ENCODE data around the gene GGCX. TPM values are rescaled to one million over a fixed set of nuclear protein-coding genes. Genes with fewer than 3 reads are reported as not detected.
"Not testable (repeated sequence)": the region's sequence is repeated elsewhere in the genome, so short reads cannot be mapped to it uniquely, and the experiment has no call there.

GGCX gene
- total RNA-seq, 2 experiments from 2014 or later = 26.0 to 26.7 TPM

DNA sequence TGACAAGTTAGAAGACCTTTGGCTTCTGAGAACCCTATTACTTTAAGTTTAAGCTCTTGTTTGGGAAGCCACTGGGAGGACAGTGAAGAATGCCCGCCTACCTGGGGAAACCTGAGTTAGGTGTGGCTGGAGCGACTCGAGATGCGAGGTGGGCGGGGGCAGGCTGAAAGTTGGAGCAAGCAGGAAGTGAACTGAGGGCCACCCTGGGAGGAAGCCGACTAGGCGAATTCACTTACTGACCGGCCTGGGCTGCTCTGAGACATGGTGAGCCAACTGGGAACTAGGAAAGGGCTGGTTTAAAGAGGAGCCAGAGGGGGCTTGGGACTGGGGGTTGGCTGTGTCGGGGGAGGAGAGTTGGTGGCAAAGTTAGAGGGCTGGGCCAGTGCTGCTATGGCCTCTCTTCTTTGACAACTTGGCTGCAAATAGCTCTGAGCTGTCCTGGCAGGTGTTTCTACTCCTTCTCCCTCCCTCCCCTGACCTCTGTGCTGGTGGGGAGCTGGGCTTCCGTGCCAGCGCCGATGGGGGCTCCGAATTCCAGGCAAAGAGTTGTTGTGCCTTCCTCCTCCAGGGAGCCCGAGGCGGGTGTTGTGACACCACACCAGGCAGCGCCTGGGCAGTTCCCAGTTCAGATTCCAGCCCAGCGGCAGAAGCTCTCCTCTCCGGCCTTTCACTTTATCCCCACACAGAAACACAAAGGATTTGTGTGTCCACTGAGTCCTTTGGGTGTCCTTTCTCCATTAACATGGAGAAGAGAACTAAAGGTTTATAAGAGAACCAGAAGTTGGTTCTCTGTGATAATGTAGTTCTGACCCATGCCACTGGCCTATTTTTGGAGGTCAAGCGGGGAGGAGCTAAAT lies 16.3 kb upstream of the GGCX start, which contains the start of gene VAMP8:
Gene VAMP8 (plus strand): TSS at position 201 of the 857 bp plus-strand sequence. CDS start 61 bp downstream, at position 262.
- Mint-ChIP-seq H3K27ac (peak within 1 kb of the TSS; percentile 85), H3K27me3 (peaks cover 2% of the 10 kb centered on the region), H3K9me3 (ENCODE audit: low read depth) (no peaks in the 10 kb centered on the region), H3K4me1 (peaks cover 21% of the 10 kb centered on the region), H3K36me3 (peaks cover 17% of the 10 kb centered on the region), H3K4me3 (peak within 1 kb of the TSS; percentile 98)
- DNase-seq (peak; percentile 78), ATAC-seq (peak; percentile 90)
- CTCF ChIA-PET = interaction anchor here (0.7 to 1.2 kb wide), 6 partner anchors 13 to 927 kb away, joined by 3 to 4 read pairs (median 3); partner anchors contain the start of gene GGCX

DNA sequence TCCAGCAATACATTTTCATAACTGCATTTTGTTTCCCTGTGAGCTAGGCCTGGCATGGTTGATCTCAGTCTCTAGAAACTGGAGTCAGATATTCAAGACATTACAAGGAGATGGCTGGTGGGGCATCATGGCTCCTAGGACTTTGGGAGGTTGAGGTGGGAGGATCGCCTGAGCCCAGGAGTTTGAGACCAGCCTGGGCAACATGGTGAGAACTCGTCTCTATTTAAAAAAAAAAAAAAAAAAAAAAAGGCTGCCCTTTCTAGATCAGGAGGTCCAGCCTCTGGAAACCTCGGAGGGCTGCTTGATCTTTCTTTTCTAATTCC lies 15.7 kb upstream of the GGCX start:
- peak overlapping the region; percentile 98 for H3K4me3 Mint-ChIP-seq
- H3K4me1 Mint-ChIP-seq = peaks cover 21% of the 10 kb centered on the region
- ATAC-seq = no peak
- peak overlapping the region; percentile 85 for H3K27ac Mint-ChIP-seq
- DNase-seq = no peak
- H3K9me3 Mint-ChIP-seq (ENCODE audit: low read depth) = no peaks in the 10 kb centered on the region
- H3K27me3 Mint-ChIP-seq = peaks cover 5% of the 10 kb centered on the region
- CTCF ChIA-PET = interaction anchor here (0.7 to 1.2 kb wide), 4 partner anchors 23 to 926 kb away, joined by 3 to 4 read pairs (median 4); no protein-coding TSS in a partner anchor
- H3K36me3 Mint-ChIP-seq = peaks cover 14% of the 10 kb centered on the region

DNA sequence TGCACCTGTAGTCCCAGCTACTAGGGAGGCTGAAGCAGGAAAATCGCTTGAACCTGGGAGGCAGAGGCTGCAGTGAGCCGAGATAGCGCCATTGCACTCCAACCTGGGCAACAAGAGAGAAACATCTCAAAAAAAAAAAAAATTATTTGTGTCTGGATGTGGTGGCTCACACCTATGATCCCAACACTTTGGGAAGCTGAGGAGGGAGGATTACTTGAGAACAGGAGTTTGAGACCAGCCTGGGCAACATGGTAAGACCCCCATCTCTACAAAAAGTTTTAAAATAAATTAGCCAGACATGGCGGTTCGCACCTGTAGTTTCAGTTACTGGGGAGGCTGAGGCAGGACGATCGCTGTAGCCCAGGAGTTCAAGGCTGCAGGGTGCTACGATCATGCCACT lies 14.4 kb upstream of the GGCX start:
- Mint-ChIP-seq H3K27me3 (peaks cover 11% of the 10 kb centered on the region), H3K27ac (no peak overlapping the region), H3K4me1 (peaks cover 21% of the 10 kb centered on the region), H3K9me3 (ENCODE audit: low read depth) (no peaks in the 10 kb centered on the region), H3K36me3 (peaks cover 7% of the 10 kb centered on the region), H3K4me3 (no peak overlapping the region)
- DNase-seq (no peak), ATAC-seq (no peak)
- CTCF ChIA-PET = interaction anchor here (0.7 to 1.0 kb wide), 3 partner anchors 19 to 190 kb away, joined by 3 to 4 read pairs (median 3); no protein-coding TSS in a partner anchor

DNA sequence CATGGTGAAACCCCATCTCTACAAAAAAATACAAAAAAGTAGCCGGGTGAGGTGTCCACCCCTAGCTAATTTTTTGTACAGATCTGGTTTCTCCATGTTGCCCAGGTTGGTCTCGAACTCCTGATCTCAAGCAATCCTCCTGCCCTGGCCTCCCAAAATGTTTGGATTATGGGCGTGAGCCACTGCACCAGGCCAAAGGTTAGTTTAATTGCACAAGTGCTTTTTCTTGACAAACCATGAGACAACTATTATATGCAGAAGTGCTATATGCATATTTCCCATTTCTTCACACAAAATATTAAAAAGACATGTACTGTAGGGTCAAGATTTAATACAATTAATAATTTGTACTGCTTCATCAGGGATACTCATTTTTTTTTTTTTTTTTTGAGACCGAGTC lies 5.0 kb upstream of the GGCX start:
- no peak overlapping the region for H3K4me3 Mint-ChIP-seq
- ATAC-seq = no peak
- CTCF ChIA-PET = interaction anchor here (0.9 to 1.3 kb wide), 3 partner anchors 26 to 147 kb away, joined by 3 read pairs; no protein-coding TSS in a partner anchor

DNA sequence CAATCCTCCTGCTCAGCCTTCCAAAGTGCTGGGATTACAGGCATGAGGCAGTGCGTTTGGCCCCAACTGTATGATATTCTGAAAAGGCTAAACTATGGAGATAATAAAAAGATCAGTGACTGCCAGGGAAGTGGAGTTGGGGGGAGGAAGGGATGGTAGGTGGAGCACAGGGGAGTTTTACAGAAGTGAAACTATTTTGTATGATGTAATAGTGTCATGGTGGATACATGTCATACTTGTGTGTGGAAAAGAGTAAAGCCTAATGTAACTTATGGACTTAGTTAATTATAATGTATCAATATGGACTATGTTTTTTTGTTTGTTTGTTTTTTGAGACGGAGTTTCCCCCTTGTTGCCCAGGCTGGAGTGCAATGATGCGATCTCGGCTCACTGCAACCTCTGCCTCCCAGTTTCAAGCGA lies 2.9 kb upstream of the GGCX start:
- Mint-ChIP-seq H3K36me3 (no peaks in the 10 kb centered on the region), H3K4me3 (no peak overlapping the region), H3K4me1 (peaks cover 24% of the 10 kb centered on the region), H3K9me3 (ENCODE audit: low read depth) (no peaks in the 10 kb centered on the region), H3K27me3 (no peaks in the 10 kb centered on the region), H3K27ac (no peak overlapping the region)
- DNase-seq = no peak
- CTCF ChIA-PET = interaction anchor here (0.7 kb wide), 1 partner anchor 172 kb away, joined by 3 read pairs; no protein-coding TSS in a partner anchor
- ATAC-seq = no peak

More for the DNA sequence above, 5.0 kb upstream of the GGCX start:
- no peaks in the 10 kb centered on the region for H3K9me3 Mint-ChIP-seq (ENCODE audit: low read depth)
- H3K4me1 Mint-ChIP-seq = peaks cover 10% of the 10 kb centered on the region
- peaks cover 13% of the 10 kb centered on the region for H3K27me3 Mint-ChIP-seq
- no peak overlapping the region for H3K27ac Mint-ChIP-seq
- no peak for DNase-seq
- H3K36me3 Mint-ChIP-seq = no peaks in the 10 kb centered on the region

DNA sequence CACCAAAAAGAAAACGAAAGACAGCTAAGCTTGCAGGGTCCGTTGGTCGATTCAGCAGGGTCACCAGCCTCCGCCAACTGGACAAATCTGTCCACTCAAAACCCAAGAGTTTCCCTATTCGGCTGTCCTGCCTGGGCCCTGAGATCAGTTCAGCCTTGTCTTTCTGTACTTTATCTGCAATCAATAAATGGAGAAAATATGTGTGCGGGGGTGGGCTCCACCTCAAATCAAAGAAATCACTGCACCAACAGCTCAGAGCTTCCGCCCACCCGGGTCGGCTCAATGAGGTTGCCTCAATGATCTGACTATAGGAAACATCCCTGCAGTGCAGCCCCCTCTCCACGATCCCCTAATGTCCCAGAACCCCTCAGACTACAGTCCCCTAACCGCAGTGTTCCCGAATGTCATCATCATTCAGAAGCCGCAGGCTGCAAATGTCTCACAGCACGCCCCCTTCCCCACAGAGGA lies 447 bp downstream of the GGCX start:
- CTCF ChIA-PET = interaction anchor here (0.9 to 2.4 kb wide), 8 partner anchors 9 to 261 kb away, joined by 3 to 19 read pairs (median 4); partner anchors contain the start of genes SH2D6 and VAMP8
- ATAC-seq = peak; percentile 20
- peaks cover 32% of the 10 kb centered on the region for H3K4me1 Mint-ChIP-seq
- peak overlapping the region; percentile 91 for H3K27ac Mint-ChIP-seq
- DNase-seq = no peak
- H3K36me3 Mint-ChIP-seq = peaks cover 6% of the 10 kb centered on the region
- peak overlapping the region; percentile 86 for H3K4me3 Mint-ChIP-seq
- H3K27me3 Mint-ChIP-seq = no peaks in the 10 kb centered on the region
- no peaks in the 10 kb centered on the region for H3K9me3 Mint-ChIP-seq (ENCODE audit: low read depth)

DNA sequence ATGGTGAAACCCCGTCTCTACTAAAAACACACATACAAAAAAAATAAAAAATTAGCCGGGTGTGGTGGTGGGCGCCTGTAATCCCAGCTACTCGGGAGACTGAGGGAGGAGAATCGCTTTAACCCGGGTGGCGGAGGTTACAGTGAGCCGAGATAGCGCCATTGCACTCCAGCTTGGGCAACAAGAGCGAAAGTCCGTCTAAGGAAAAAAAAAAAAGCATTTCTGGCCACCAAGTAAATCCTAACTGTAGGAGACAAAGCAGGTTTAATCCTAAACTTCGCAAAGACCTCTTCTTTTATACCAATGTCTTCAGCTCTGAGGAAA lies 928 bp downstream of the GGCX start:
- CTCF ChIA-PET = interaction anchor here (0.9 to 2.4 kb wide), 7 partner anchors 8 to 260 kb away, joined by 3 to 19 read pairs (median 4); partner anchors contain the start of genes SH2D6 and VAMP8
- H3K27me3 Mint-ChIP-seq; DNase-seq; H3K9me3 Mint-ChIP-seq (ENCODE audit: low read depth); ATAC-seq; H3K36me3 Mint-ChIP-seq: not testable (repeated sequence)
- H3K4me1 Mint-ChIP-seq = peaks cover 32% of the 10 kb centered on the region
- peak overlapping the region; percentile 86 for H3K4me3 Mint-ChIP-seq
- H3K27ac Mint-ChIP-seq = peak overlapping the region; percentile 91

DNA sequence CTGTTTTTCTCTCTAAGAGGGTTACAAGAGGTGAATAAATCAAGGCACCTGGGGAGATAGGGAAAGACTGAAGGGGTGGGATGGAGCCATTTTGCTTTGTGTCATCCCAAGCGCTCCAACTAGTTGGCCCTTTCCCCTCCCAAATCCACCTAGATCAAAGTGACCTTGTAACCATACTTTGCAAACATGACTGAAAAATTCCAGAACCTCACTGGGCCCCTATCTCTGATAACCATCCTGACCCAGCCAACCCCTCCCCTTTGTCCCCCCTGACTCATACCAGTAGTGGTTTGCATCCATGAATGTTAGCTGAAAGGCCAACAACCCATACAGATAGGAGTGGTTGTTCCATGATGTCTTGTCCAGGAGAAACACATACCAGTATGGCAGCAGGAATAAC lies 3.1 kb downstream of the GGCX start:
- no peaks in the 10 kb centered on the region for H3K9me3 Mint-ChIP-seq (ENCODE audit: low read depth)
- CTCF ChIA-PET = interaction anchor here (1.1 to 1.5 kb wide), 2 partner anchors 25 to 139 kb away, joined by 3 to 6 read pairs; no protein-coding TSS in a partner anchor
- H3K27me3 Mint-ChIP-seq = no peaks in the 10 kb centered on the region
- no peak overlapping the region for H3K27ac Mint-ChIP-seq
- peaks cover 28% of the 10 kb centered on the region for H3K4me1 Mint-ChIP-seq
- H3K36me3 Mint-ChIP-seq = peaks cover 10% of the 10 kb centered on the region
- no peak overlapping the region for H3K4me3 Mint-ChIP-seq
- no peak for DNase-seq
- no peak for ATAC-seq

DNA sequence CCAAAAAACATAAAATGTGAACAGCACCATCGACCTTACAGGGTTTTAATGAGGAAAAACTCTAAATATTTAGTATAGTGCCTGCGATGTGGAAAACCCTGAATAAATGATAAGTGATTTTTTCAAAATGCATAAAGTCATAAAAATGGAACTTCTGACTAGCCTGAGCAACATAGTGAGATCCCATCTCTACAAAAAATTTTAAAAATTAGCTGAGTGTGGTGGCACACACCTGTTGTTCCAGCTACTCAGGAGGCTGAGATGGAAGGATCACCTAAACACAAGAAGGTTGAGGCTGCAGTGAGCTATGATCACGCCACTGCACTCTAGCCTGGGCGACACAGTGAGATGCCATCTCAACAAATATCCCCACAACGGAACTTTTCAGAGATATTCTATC lies 4.2 kb downstream of the GGCX start:
- DNase-seq = no peak
- no peak overlapping the region for H3K27ac Mint-ChIP-seq
- no peak for ATAC-seq
- no peak overlapping the region for H3K4me3 Mint-ChIP-seq
- H3K36me3 Mint-ChIP-seq = peaks cover 13% of the 10 kb centered on the region
- H3K4me1 Mint-ChIP-seq = peaks cover 26% of the 10 kb centered on the region
- CTCF ChIA-PET = interaction anchor here (1.2 to 22.1 kb wide), 4 partner anchors 8 to 229 kb away, joined by 3 to 458 read pairs (median 4); partner anchors contain the start of genes SH2D6 and TGOLN2
- H3K27me3 Mint-ChIP-seq = no peaks in the 10 kb centered on the region
- no peaks in the 10 kb centered on the region for H3K9me3 Mint-ChIP-seq (ENCODE audit: low read depth)

DNA sequence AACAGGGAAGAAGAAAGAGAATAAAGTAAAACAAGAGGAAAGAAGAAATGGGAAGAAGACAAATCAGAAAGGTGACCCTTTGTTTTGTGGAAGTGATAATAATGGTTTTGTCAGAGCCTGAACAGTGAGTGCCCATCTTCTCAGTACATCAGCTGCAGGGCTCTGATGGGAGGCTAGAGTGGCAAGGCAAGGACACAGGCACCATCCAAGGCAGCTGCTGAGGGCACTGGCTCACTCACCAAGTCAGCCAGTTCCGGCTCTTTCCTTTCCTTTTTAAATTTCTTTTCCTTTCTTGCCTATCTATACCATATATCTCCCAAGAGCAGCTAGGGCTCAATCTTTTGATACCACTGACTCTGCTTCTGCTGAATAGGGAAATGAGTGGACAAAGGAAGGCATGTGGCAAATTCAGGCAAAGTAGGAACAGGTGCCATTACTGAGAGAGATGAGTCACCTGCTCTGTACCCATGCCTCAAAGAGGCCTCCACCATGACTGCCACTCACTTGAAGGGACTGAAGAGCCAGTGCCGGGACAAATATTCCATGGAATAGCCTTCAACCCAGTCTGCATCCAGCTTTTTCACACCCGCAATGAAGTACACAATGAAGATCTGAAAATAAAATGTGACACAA lies 6.2 kb downstream of the GGCX start:
- DNase-seq (no peak), ATAC-seq (no peak)
- Mint-ChIP-seq H3K4me3 (no peak overlapping the region), H3K27ac (no peak overlapping the region), H3K36me3 (peaks cover 18% of the 10 kb centered on the region), H3K4me1 (peaks cover 14% of the 10 kb centered on the region), H3K9me3 (ENCODE audit: low read depth) (no peaks in the 10 kb centered on the region), H3K27me3 (no peaks in the 10 kb centered on the region)
- CTCF ChIA-PET = interaction anchor here (1.4 to 22.1 kb wide), 4 partner anchors 9 to 126 kb away, joined by 3 to 458 read pairs (median 42); partner anchors contain the start of genes MAT2A, RNF181 and SH2D6

DNA sequence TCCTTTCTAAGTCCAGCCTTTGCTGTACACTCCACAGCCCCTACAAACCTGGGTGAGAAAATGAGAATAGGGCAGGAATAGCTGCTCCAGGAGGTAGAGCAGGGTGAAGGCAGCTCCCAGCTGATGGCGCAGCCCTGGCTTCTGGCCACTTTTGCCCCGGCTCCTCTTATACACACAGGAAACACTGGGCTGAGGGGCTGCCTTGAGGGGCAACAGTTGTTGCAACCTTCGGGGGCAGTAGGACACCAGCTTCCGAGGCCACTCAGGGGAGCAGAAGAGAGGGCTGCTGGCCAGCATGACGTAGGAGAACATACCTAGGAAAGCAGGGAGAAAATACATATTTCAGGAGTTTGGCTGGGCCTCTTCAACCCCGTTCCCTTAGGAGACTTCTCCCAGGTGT lies 8.1 kb downstream of the GGCX start:
- CTCF ChIA-PET = interaction anchor here (1.1 to 22.1 kb wide), 5 partner anchors 13 to 161 kb away, joined by 3 to 458 read pairs (median 7); partner anchors contain the start of genes MAT2A, SH2D6 and VAMP8
- H3K27ac Mint-ChIP-seq = no peak overlapping the region
- DNase-seq = no peak
- H3K36me3 Mint-ChIP-seq = peaks cover 15% of the 10 kb centered on the region
- ATAC-seq = no peak
- no peaks in the 10 kb centered on the region for H3K9me3 Mint-ChIP-seq (ENCODE audit: low read depth)
- no peaks in the 10 kb centered on the region for H3K4me1 Mint-ChIP-seq
- no peaks in the 10 kb centered on the region for H3K27me3 Mint-ChIP-seq
- H3K4me3 Mint-ChIP-seq = no peak overlapping the region

DNA sequence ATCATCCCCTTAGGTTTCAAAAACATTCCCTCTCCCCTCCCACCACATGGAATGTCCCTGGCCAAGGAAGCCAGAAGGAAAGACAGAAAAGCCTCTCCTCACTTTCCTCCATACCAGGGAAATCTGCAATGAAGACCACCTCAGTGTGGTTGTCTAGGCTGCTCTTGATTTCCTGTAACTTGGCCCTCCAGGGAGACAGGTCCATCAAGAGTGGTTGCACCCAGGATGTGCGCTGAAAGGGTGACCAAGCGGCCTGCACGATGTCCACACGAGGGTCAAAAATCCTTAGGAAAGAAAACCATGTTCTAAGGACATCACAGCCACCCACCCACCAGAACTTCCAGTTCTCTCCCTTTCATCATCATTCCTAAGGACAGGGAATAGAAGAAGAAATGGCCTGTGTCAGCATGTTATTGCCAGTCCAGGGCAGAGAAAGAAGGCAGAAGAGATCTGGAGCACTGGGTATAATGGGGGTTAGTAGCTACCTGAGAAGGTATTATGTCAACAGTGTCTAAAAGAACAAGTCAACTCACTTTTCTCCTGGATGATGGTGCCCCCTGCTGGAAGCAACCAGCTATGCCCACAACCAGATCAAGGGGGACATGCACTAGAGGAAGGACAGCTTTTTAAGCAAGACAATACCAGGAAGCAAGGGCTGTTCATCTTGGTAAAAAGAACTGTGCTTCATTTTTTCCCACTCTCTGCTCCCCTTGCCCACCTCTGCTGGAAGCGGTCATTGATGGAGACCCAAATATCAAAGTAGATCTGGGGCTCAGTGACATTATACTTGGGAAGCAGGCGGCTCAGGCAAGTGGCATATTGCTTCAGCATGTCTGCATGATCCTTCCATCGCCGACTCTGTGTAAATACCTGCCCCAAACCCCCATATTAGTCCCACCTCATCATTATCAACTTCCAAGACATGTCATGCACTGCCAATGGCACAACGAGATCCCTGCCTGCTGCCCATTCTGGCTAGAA lies 9.3 kb downstream of the GGCX start:
- Mint-ChIP-seq H3K9me3 (ENCODE audit: low read depth) (no peaks in the 10 kb centered on the region), H3K27me3 (no peaks in the 10 kb centered on the region), H3K27ac (peak overlapping the region; percentile 0), H3K4me1 (no peaks in the 10 kb centered on the region), H3K36me3 (peaks cover 12% of the 10 kb centered on the region), H3K4me3 (no peak overlapping the region)
- CTCF ChIA-PET = interaction anchor here (0.7 to 22.1 kb wide), 31 partner anchors 9 to 285 kb away, joined by 3 to 458 read pairs (median 3); partner anchors contain the start of genes CAPG, ELMOD3, GGCX and MAT2A
- ATAC-seq (peak; percentile 83), DNase-seq (peak; percentile 92)
